ENCODE results near the gene MUC4. TPM values are rescaled to one million over a fixed set of nuclear protein-coding genes. Genes with fewer than 3 reads are reported as not detected.
A peak's percentile ranks its signal among the peaks of the same experiment; 100 is the strongest.

The MUC4 gene
- total and polyA plus RNA-seq, 9 of the 15 experiments (the other 6 are each of a cell fraction or from before 2014, with no cell fraction given): under 0.01 to 0.21 (median 0.10) TPM; not detected in 4

DNA sequence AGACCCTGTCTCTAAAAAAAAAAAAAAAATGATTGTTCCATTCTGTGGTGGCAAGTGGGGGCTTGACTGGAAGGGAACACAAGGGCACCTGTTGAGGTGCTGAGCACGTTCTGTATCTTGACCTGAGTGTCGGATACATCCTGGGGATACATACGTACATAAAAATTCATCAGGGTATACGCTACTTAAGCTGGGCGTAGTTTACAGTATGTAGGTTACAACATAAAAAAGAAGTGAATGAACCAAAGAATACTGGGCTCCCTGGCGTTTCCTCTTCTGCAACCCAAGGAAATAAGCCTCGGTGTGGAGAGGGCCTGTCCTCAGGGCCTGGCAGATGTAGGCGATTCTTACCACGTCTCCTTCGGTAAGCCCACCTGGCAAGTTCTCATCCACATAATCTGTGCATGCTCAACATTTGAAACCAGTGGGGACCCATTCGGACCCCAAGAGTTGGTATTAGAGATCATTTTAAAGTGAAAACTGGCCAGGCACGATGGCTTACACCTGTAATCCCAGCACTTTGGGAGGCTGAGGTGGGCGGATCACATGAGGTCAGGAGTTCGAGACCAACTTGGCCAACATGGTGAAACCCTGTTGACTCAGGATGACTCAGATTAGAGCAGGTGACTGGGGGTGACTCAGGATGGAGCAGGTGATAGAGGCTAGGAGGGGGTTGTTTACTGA is 96.0 kb downstream of the MUC4 start:
- in situ Hi-C loops (cut with MboI) (loop anchor here (5.0 to 25.0 kb wide), 3 partner anchors 98 to 797 kb away; partner anchors contain the start of genes RNF168, SLC51A, SMCO1 and ZDHHC19), intact Hi-C loops (cut with micrococcal nuclease) (loop anchor here (10.0 kb wide), 2 partner anchors 171 to 479 kb away; partner anchors contain the start of gene PPP1R2)
- DNase-seq (ENCODE audit: extremely low read depth in 1 of 4, low spot score in 3 of 4): peak in 3 of 4 experiments; percentile 50 to 56 (median 55)
- H3K4me3 ChIP-seq: no peak overlapping the region
- ChIA-PET CTCF (ENCODE audit: low intra/inter-chr PET ratio) (no interaction called here), POLR2A (interaction anchor here (1.1 to 3.2 kb wide), 5 partner anchors 8 to 30 kb away, joined by 3 to 24 read pairs (median 5); no protein-coding TSS in a partner anchor)
- no peaks in the 10 kb centered on the region for H3K79me2 ChIP-seq (ENCODE audit: control insufficient read depth, insufficient read depth, low read length)
- H3K36me3 ChIP-seq (ENCODE audit: control insufficient read depth, insufficient read depth, low read length): no peaks in the 10 kb centered on the region
- no peak overlapping the region for H2AFZ ChIP-seq (ENCODE audit: low read depth, low read length)
- H3K27ac ChIP-seq (ENCODE audit: extremely low read depth, low read depth, low read length): no peak overlapping the region
- H3K27me3 ChIP-seq (ENCODE audit: control insufficient read depth in 2 of 2, insufficient read depth in 2 of 2, low read length in 2 of 2): peaks cover 26 to 28% of the 10 kb centered on the region in 2 experiments
- no peak for FAIRE-seq
- H3K4me1 ChIP-seq (replicated peaks in 1 of 2; ENCODE audit: control insufficient read depth in 2 of 2, insufficient read depth in 2 of 2, low read length in 2 of 2): peaks cover 0 to 5% of the 10 kb centered on the region in 2 experiments; a peak in 3 of 5 replicates
- no peaks in the 10 kb centered on the region for H3K9me3 ChIP-seq (replicated peaks; ENCODE audit: control insufficient read depth, insufficient read depth, low read depth, low read length)
- peak; percentile 48 for ATAC-seq
- H3K4me2 ChIP-seq (ENCODE audit: insufficient read depth, low read length): no peak overlapping the region
- H3K9me1 ChIP-seq (ENCODE audit: control insufficient read depth, insufficient read depth, low read length): no peaks in the 10 kb centered on the region
- WGBS (ENCODE audit: insufficient coverage, low coverage, missing lambda C conversion rate): 28% methylated on average over 14 of the region's 14 CpGs
- no peak overlapping the region for H3K9ac ChIP-seq (ENCODE audit: insufficient read depth in 1 of 2, low read depth in 2 of 2, low read length in 2 of 2)
- no TSS peak for BruUV-seq (replicated peaks)
- no peaks in the 10 kb centered on the region; the same call in 1 of the 2 replicates for H4K20me1 ChIP-seq (replicated peaks; ENCODE audit: control insufficient read depth, insufficient read depth, low read length)
- no peak for TF ChIP-seq HDAC3 (IDR thresholded peaks at IDR 0.05; ENCODE audit: borderline replicate concordance, partially characterized antibody)
- no peak for TF ChIP-seq TCFL5 (CRISPR knock-in tag; conservative IDR thresholded peaks at IDR 0.05)
- TF ChIP-seq ELF4 (CRISPR knock-in tag; IDR thresholded peaks at IDR 0.05): no peak
- TF ChIP-seq MCM5 (IDR thresholded peaks at IDR 0.05; ENCODE audit: low read depth): no peak
- TF ChIP-seq ZKSCAN8 (CRISPR knock-in tag; IDR thresholded peaks at IDR 0.05): no peak
- TF ChIP-seq NR2C1 (IDR thresholded peaks at IDR 0.05): peak; percentile 40; the same call in 1 of the 2 replicates
- TF ChIP-seq NR2C1 (tag; IDR thresholded peaks at IDR 0.05): peak; percentile 73
- TF ChIP-seq ZNF699 (CRISPR knock-in tag; IDR thresholded peaks at IDR 0.05; ENCODE audit: insufficient replicate concordance): no peak
- TF ChIP-seq, protein P1, sequence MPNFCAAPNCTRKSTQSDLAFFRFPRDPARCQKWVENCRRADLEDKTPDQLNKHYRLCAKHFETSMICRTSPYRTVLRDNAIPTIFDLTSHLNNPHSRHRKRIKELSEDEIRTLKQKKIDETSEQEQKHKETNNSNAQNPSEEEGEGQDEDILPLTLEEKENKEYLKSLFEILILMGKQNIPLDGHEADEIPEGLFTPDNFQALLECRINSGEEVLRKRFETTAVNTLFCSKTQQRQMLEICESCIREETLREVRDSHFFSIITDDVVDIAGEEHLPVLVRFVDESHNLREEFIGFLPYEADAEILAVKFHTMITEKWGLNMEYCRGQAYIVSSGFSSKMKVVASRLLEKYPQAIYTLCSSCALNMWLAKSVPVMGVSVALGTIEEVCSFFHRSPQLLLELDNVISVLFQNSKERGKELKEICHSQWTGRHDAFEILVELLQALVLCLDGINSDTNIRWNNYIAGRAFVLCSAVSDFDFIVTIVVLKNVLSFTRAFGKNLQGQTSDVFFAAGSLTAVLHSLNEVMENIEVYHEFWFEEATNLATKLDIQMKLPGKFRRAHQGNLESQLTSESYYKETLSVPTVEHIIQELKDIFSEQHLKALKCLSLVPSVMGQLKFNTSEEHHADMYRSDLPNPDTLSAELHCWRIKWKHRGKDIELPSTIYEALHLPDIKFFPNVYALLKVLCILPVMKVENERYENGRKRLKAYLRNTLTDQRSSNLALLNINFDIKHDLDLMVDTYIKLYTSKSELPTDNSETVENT (CRISPR knock-in tag; IDR thresholded peaks at IDR 0.05): no peak
- no peak for TF ChIP-seq SIRT6 (IDR thresholded peaks at IDR 0.05; ENCODE audit: low read depth, low read length)
- peak; percentile 27 for TF ChIP-seq CHD1 (IDR thresholded peaks at IDR 0.05; ENCODE audit: low read length)
- TF ChIP-seq, protein P2, sequence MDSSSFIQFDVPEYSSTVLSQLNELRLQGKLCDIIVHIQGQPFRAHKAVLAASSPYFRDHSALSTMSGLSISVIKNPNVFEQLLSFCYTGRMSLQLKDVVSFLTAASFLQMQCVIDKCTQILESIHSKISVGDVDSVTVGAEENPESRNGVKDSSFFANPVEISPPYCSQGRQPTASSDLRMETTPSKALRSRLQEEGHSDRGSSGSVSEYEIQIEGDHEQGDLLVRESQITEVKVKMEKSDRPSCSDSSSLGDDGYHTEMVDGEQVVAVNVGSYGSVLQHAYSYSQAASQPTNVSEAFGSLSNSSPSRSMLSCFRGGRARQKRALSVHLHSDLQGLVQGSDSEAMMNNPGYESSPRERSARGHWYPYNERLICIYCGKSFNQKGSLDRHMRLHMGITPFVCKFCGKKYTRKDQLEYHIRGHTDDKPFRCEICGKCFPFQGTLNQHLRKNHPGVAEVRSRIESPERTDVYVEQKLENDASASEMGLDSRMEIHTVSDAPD (CRISPR knock-in tag; IDR thresholded peaks at IDR 0.05): no peak
- TF ChIP-seq, protein P3, sequence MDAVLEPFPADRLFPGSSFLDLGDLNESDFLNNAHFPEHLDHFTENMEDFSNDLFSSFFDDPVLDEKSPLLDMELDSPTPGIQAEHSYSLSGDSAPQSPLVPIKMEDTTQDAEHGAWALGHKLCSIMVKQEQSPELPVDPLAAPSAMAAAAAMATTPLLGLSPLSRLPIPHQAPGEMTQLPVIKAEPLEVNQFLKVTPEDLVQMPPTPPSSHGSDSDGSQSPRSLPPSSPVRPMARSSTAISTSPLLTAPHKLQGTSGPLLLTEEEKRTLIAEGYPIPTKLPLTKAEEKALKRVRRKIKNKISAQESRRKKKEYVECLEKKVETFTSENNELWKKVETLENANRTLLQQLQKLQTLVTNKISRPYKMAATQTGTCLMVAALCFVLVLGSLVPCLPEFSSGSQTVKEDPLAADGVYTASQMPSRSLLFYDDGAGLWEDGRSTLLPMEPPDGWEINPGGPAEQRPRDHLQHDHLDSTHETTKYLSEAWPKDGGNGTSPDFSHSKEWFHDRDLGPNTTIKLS (IDR thresholded peaks at IDR 0.05; ENCODE audit: borderline replicate concordance, low read depth): no peak
- no peak for TF ChIP-seq ZNF174 (CRISPR knock-in tag; IDR thresholded peaks at IDR 0.05)
- TF ChIP-seq NCOA1 (IDR thresholded peaks at IDR 0.05; ENCODE audit: low read depth): peak; percentile 81
- peak; percentile 81 for TF ChIP-seq L3MBTL2 (IDR thresholded peaks at IDR 0.05)
- peak; percentile 71; the same call in 1 of the 2 replicates for TF ChIP-seq CEBPG (CRISPR knock-in tag; IDR thresholded peaks at IDR 0.05)
- TF ChIP-seq CEBPG (tag; conservative IDR thresholded peaks at IDR 0.05 in 1 of 2, IDR thresholded peaks at IDR 0.05 in 1 of 2): peak; percentile 67 to 93

All from K562 (cell line).